ENCODE data around the gene CPXM2. TPM values are rescaled to one million over a fixed set of nuclear protein-coding genes. Genes with fewer than 3 reads are reported as not detected.

CPXM2 gene
- total RNA-seq, 1 experiment from 2014 or later, result 0.02 TPM

DNA sequence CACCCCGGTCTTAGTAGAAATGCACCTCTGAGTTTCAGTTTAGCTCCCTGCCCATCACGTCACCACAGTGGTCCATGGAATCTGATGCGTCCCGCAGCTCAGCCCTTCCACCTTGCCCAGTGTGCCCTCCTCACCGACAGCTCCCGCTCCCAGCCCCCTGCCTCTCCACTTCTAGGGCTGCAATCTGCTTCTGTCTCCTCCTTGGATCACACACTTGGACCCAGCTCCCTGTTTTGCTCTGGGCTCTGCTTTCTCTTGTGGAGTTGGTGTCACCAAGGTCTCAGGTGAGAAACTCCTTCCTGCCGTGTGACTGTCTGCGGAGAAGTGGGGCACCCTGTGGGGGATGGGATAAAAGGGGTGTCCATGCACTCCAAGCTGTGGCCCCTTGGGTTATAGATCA lies 187.5 kb downstream of the CPXM2 start:
- DNase-seq (ENCODE audit: extremely low read depth, low read depth), result no peak

DNA sequence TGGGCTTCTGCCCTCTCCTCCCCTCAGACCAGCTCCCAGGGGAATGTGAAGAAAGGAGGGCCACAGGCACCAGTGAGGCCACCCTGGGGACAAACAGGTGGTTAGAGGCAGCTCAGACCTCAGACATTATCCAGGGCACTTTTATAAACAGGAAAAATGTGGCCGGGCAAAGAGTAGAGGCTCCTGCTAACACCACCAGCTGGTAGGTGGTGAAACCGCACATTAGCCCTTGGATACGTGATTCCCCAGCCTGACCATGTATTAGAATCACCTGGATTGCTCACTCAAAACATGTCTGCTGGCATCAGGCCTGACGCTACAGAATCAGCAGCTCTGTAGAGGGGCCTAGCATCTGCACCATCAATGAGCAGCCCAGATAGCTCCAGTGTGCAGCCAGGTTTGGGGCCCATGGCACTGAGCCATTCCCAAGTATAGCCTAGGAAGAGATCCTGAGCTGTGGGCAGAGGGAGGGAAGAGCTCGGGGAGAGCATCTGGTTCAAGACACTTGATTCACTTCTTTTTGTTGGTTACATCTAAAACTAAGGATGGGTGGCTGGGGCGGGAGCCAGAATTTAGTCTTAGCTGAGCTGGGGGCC lies 188.3 kb downstream of the CPXM2 start:
- no peak for DNase-seq (ENCODE audit: extremely low read depth, low read depth)

Other genes starting within 250 kb of the CPXM2 start
- not detected in 2 replicates for gene GPR26, start 225.5 kb downstream of the CPXM2 start, total RNA-seq (2014; rRNA removed; shearing (Covaris generic))
- 53.2 and 60.9 TPM in 2 replicates for gene CHST15, start 201.8 kb upstream of the CPXM2 start, total RNA-seq (2014; rRNA removed; shearing (Covaris generic))

Measured in NCI-H460 (cell line).